Frontal cortex (tissue), 4 donors: ENCODE results near the gene ARHGEF25. TPM values are rescaled to one million over a fixed set of nuclear protein-coding genes. Genes with fewer than 3 reads are reported as not detected.
"Not testable (repeated sequence)": the region's sequence is repeated elsewhere in the genome, so short reads cannot be mapped to it uniquely, and the experiment has no call there.

Source experiments
- DNase-seq, 2 donors: peaks; one replicate each; pipeline ENCODE4 v3.0.0; 2012; ENCODE audit warnings: low spot score in 2 of 2
- FAIRE-seq: peaks from 2 replicates; lab custom pipeline; 2012; peaks lifted over from hg19 to GRCh38; lab: Jason Lieb, UNC
- total RNA-seq: library from RNA; depleted of rRNA; stranded (reverse); fragments of >200 nt; gene quantifications from one replicate; pipeline ENCODE4 v1.2.3, GENCODE V29; 2014
- donor health status: control.
- donor health status: control.
- donor health status: control.

ARHGEF25 gene
- total RNA-seq, 1 donor from 2014 or later = 38.3 TPM

DNA sequence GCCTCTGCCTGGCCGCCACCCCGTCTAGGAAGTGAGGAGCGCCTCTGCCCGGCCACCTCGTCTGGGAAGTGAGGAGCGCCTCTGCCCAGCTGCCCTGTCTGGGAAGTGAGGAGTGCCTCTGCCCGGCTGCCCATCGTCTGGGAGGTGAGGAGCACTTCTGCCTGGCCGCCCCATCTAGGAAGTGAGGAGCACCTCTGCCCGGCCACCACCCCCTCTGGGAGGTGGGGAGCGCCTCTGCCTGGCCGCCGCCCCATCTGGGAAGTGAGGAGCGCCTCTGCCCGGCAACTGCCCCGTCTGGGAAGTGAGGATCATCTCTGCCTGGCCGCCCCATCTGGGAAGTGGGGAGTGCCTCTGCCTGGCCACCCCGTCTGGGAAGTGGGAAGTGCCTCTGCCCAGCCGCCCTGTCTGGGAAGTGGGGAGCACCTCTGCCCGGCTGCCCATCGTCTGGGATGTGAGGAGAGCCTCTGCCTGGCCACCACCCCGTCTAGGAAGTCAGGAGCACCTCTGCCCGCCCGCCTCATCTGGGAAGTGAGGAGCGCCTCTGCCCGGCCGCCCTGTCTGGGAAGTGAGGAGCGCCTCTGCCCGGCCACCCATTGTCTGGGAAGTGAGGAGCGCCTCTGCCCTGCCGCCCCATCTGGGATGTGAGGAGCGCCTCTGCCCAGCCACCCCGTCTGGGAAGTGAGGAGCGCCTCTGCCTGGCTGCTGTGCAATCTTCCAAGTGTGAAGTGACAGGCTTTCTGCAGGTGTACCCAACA lies 54.0 kb downstream of the ARHGEF25 start:
- FAIRE-seq, DNase-seq: not testable (repeated sequence)

Other genes starting within 250 kb of the ARHGEF25 start
- 17.1 TPM for gene R3HDM2, start 180.4 kb upstream of the ARHGEF25 start, total RNA-seq
- not detected for gene INHBC, start 176.7 kb upstream of the ARHGEF25 start, total RNA-seq
- gene INHBE, start 156.1 kb upstream of the ARHGEF25 start, total RNA-seq = not detected
- gene GLI1, start 151.7 kb upstream of the ARHGEF25 start, total RNA-seq = under 0.01 TPM
- 1.2 TPM for gene ARHGAP9, start 131.6 kb upstream of the ARHGEF25 start, total RNA-seq
- gene MARS1, start 123.4 kb upstream of the ARHGEF25 start, total RNA-seq = 82.3 TPM
- 4.9 TPM for gene DDIT3, start 90.9 kb upstream of the ARHGEF25 start, total RNA-seq
- gene MBD6, start 88.6 kb upstream of the ARHGEF25 start, total RNA-seq = 1.2 TPM
- 136 TPM for gene DCTN2, start 64.2 kb upstream of the ARHGEF25 start, total RNA-seq
- gene KIF5A, start 61.4 kb upstream of the ARHGEF25 start, total RNA-seq = 42.8 TPM
- gene PIP4K2C, start 20.2 kb upstream of the ARHGEF25 start, total RNA-seq = 11.0 TPM
- gene DTX3, start 6.6 kb upstream of the ARHGEF25 start, total RNA-seq = 51.4 TPM
- 37.5 TPM for gene B4GALNT1, start 21.8 kb downstream of the ARHGEF25 start, total RNA-seq
- 151 TPM for gene OS9, start 82.7 kb downstream of the ARHGEF25 start, total RNA-seq
- 25.7 TPM for gene AGAP2, start 127.3 kb downstream of the ARHGEF25 start, total RNA-seq
- 38.3 TPM for gene TSPAN31, start 133.6 kb downstream of the ARHGEF25 start, total RNA-seq
- 51.4 TPM for gene CDK4, start 140.9 kb downstream of the ARHGEF25 start, total RNA-seq
- 17.5 TPM for gene MARCHF9, start 143.7 kb downstream of the ARHGEF25 start, total RNA-seq
- gene CYP27B1, start 155.6 kb downstream of the ARHGEF25 start, total RNA-seq = not detected
- 1.2 TPM for gene METTL1, start 160.7 kb downstream of the ARHGEF25 start, total RNA-seq
- 1.2 TPM for gene EEF1AKMT3, start 161.2 kb downstream of the ARHGEF25 start, total RNA-seq
- gene TSFM, start 171.4 kb downstream of the ARHGEF25 start, total RNA-seq = 30.2 TPM
- gene AVIL, start 207.3 kb downstream of the ARHGEF25 start, total RNA-seq = 1.6 TPM
- gene CTDSP2, start 235.3 kb downstream of the ARHGEF25 start, total RNA-seq = 14.7 TPM